HG03025 (cell line): ENCODE results near the gene VAMP4.
"Not testable (repeated sequence)": the region's sequence is repeated elsewhere in the genome, so short reads cannot be mapped to it uniquely, and the experiment has no call there.

Experiments
- ATAC-seq: cut with Tn5 transposase; IDR thresholded peaks from one replicate; pipeline ENCODE4 v1.9.1; 2021; ENCODE audit warnings: mild to moderate bottlenecking, moderate library complexity; ENCODE audit not compliant: unreplicated experiment, low FRiP score

The VAMP4 gene

DNA sequence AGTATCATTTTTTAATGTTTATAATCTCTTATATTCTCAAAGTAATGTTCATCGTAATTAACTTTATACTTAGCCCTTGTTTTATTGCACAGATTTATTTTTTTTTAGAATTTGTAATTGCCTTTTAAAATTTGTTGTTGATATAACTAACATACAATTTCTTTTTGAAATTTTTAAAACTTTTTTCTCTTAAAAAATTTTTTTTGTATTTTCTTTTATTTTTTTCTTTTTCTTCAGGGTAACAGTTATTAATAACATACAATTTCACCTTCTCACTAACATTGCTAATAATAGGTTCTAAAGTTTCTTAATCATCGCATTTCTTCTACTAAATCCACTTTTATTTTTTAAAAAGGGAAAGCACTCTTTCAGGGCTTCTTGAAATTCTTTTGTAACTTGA lies 11.3 kb upstream of the VAMP4 start:
- no peak for ATAC-seq

DNA sequence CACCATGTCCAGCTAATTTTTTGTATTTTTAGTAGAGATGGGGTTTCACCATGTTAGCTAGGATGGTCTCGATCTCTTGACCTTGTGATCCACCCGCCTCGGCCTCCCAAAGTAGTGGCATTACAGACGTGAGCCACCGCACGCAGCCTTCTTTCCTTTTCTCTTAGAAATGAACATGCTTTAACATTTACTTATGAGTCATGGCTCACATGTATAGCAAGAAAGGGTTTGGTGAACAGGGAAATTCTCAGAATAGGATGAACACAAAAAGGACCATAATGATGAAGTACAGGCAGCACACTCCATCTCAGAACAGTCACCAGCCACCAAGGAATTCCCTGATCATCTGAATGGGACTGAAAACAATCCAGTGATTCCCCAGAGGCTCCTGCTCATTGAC lies 9.4 kb upstream of the VAMP4 start:
- no peak for ATAC-seq

- ATAC-seq = no peak
Measured at GRCh38 chr1:171748651-171749050, 6.8 kb upstream of the VAMP4 start.

DNA sequence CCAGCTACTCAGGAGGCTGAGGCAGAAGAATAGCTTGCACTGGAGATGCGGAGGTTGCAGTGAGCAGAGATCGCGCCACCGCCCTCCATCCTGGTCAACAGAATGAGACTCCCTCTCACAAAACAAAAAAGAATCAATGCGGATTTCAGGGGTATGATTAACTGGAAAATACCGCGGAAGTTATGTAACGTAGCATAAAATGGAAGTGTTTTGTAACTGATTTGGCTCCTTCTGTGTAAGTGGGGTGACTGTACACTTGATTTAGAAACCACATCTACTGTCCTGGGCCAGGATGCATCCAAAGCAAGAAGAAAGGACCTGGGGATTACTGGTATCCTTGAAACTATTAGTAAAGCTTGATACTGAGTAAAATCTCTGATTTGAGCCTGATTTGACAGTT lies 3.1 kb upstream of the VAMP4 start:
- no peak for ATAC-seq

DNA sequence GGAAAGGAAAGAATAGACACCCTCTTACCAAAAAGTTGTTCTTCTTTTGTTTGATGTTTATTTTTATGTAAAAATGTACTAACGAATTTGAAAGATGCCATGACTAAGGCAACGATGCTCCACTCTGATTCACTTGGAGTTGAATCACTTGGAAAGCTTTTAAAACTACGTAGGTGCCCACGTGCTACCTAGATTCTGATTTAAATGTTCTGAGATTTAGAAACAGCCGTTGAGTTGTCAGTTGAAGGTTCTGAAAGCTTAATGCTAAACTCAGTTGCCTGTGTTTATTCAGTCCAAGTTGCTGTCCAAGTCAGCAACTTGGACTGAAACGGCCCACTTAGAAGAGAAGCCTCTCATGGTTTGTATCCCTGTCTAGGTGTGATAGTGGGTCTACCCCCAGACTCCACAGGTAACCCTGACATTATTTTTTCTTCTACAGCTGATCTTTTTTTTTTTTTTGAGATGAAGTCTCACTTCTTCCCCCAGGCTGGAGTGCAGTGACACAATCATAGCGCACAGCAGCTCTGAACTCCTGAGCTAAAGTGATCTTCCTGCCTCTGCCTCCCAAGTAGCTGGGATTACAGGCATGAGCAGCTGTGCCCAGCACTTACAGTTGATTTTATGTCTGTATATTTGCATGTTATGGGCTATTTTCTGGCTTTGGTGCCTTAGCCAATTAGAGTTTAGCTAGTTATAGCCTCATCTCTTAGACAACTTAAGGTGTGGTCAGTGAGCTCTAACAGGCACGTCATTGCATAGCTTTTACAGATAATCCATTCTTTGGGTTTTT lies 1.4 kb upstream of the VAMP4 start:
- no peak for ATAC-seq

DNA sequence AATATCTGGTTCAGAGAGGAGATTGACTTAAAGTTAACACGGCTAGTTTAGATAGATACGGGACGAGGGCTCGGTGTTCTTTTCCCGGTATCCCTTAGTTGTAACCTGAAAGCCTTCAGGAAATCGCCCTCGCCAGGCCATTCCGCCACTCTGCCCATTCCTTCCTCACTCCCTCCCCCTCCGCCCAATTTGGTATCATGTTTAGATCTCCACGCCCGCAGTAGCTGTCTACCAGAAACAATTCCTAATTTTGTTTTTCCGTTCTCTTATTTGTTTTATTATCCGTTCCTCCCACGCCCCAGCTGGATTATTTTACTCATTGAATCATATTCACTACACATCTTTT lies 685 bp upstream of the VAMP4 start:
- no peak for ATAC-seq

DNA sequence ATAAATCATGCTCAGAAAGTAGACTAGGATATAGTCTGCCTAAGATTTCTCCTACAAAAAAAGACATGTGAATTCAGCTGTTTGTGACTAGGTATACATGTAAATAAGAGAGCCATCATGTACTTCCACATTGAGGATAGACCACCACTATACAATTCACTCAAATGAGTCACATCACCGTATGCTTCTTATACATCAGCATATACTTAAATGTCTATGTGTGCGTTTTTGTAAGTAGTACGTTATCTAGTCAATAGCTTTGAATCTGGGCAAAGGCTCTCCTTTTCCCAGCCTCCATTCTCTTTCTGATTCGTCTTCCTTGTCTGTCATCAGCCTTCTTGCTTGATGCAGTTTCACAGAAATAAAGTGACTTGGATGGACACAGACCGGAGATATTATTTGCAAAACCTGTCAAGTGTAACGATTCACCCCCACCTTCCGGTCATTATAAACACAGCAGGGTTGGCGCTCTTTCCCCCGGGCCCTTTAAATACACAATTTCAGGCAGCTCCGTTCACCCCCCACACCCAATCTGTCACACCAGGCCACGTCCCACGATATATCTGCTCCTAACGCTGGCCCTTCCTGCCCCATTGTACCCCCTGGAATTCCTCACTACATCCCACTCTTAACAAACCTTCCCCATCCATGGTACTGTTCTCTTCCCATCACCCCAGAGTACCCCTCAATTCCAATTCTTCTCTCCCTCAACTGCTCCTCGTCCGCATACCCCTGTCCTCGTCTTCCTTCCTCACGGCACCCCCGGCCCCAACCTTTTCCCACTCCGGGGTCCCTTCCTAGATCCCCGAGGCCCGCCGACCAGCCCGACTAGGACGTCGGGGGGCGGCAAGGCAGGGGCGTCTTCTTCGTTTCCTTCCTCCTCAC lies 636 bp downstream of the VAMP4 start:
- no peak for ATAC-seq

GRCh38 chr1:171740356-171740863 lies 1.5 kb downstream of the VAMP4 start:
- ATAC-seq = no peak

- ATAC-seq = no peak
Measured at GRCh38 chr1:171739656-171740055, 2.2 kb downstream of the VAMP4 start.

DNA sequence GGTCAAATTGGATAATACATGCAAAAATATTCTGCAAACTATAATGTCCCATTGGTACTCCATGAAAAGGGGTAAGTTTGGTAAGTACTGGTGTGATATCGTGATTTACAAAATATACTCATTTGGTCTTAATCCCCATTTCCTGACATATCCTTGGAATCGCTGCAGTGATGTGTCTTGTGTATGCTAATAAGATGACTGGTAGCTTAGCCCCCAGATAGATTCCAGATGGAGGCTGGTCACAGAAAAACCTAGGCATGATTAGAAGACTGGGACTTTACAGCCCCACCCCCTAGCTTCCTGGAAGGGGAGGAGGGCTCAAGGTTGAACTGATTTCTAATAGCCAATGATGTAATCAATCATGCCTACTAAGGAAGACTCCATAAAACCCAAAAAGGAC lies 3.0 kb downstream of the VAMP4 start:
- ATAC-seq = no peak

DNA sequence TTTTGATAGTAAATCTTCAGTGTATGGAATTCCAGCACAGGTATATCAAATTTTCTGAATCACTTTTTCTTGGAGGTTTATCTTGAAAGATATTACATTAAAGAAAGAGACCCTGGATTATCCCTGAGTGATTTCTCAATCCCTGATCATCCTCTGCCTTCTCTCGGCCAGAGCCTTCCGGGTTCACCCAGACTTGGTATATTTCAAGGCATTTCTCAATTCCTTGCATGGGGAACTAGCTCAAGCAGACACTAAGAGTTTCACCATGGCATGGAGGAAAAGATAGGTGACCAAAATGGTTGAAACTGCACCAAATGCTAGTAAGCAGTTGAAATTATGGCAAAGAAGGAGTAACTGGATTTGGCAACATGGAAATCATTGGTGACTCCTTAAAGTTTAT lies 5.7 kb downstream of the VAMP4 start:
- no peak for ATAC-seq

DNA sequence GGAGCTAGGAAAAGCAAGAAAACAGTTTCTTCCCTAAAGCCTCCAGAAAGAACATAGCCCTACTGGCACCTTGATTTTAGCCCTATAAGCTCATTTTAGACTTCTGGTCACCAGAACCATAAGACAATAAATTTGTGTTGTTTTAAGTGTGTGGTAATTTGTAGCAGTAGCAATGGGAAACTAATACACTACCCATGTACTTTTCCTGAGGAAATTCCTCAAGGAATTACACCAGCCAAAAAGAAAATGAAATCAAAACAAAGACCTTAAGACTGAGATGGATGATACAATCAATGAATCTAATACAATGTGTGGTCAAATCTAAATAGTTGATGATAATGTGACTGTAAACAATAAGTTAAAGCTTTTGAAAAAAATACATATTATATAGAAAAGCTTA lies 11.8 kb downstream of the VAMP4 start:
- ATAC-seq = no peak

DNA sequence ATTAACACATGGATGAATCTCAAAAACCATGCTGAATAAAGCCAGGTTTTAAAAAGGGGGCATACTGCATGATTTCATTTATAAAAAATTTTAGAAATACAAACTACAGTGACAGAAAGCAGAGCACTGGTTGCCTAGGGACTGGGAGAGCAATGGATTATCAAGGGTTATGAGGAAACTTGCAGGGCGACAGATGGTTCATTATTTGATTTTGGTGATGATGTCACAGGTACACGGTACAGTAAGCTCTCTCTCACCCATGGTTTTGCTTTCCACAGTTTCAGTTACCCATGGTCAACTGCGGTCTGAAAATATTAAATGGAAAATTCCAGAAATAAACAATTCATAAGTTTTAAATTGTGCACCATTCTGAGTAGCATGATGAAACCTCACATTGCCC lies 14.1 kb downstream of the VAMP4 start:
- no peak for ATAC-seq

DNA sequence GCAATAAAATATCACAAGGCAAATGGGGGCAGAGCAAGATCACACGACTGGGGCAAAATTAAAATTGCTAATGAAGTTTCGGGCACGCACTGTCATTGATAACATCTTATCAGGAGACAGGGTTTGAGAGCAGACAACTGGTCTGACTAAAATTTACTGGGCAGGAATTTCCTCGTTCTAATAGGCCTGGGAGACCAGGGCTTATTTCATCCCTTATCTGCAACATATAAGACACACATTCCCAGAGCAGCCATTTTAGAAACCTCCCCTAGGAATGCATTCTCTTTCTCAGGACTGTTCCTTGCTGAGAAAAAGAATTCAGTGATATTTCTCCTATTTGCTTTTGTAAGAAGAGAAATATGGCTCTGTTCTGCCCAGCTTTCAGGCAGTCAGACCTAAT lies 18.7 kb downstream of the VAMP4 start:
- not testable (repeated sequence) for ATAC-seq

DNA sequence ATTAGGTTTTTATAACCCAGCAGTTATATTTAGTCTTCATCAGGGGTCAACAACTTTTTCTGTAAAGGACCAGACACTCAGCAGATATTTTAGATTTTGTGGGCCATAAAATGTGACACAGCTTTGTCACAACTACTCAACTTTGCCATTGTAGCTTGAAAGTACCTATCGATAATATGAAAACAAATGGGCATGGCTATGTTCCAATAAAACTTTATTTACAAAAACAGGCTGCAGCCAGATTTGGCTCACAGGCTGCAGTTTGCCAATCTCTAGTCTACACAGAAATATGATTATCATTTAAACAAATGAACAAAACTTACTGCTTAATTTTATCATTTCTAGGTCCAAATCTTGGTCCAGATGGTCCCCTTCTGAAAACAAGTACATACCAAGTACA lies 23.0 kb downstream of the VAMP4 start:
- no peak for ATAC-seq

GRCh38 chr1:171718216-171718615 lies 23.6 kb downstream of the VAMP4 start:
- ATAC-seq = no peak

GRCh38 chr1:171717062-171717718 lies 24.7 kb downstream of the VAMP4 start:
- ATAC-seq = no peak

DNA sequence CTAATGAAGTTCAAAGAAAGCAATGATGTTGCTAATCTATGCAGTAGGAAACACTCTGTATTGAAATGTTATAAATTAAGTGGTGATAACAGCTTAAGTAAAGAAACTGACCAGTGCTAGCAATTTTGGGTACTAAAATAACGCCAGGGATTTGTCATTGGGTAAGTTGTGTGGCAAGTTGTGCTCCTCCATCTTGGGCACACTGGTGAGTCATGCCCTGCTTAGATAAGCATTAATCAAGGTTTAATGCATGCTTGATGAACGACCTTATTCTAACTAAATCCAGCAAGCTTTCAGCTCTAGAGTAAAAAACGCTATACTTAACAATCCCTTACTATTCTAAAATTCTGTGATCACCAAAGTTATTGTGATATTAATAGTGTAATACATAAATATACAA lies 25.2 kb downstream of the VAMP4 start:
- no peak for ATAC-seq

- no peak for ATAC-seq
Measured at GRCh38 chr1:171715813-171716251, 26.0 kb downstream of the VAMP4 start.

GRCh38 chr1:171712341-171712740 lies 29.5 kb downstream of the VAMP4 start:
- no peak for ATAC-seq

GRCh38 chr1:171711643-171712042 lies 30.2 kb downstream of the VAMP4 start:
- ATAC-seq = no peak
